ENCODE measurements around the gene GPR132.
"Not testable (repeated sequence)": the region's sequence is repeated elsewhere in the genome, so short reads cannot be mapped to it uniquely, and the experiment has no call there.

Gene GPR132

DNA sequence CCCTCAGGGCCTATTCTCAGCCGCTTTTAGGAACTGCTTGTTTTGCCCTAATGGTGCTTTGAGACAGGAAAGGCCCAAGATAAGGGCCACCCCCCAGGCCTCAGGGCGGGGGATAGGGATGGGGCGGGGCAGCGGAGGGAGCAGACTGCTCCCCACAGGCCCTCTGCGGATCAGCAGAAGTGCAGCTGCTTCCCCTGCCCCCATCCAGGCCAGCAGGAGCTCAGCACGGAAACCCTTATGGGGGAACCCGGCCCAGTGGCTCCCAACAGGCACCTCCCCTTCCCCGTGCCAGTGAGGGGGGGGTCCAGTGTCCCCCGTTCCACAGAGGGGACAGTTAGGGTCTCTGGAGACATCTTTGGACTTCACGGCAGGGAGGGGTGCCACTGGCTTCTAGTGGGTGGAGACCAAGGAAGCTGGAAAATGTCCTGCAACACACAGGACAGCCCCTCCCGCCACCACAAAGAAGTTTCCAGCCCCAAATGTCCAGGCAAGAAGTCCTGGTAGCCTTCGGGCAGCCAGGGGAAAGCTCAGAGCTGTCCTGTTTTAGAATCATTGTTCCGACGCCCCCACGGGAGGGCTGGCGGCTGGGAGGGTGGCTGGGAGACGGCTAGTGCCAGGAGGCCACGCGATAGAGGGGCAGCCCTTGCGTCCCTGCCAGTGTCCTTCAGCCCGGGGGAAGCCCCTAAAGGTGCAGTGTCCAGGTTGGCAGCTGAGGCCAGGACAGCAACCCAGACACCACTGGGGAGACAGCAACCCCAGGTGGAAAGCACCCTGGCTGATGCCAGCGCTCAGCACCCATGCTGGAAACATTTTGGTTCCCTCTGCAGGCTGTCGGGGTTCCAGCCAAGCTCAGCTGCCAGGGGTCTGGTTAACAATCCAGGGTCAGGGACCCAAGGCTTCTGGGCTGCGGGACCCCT lies 10.4 kb upstream of the GPR132 start:
- no peak for DNase-seq (ENCODE audit: low read depth in 2 of 2)

DNA sequence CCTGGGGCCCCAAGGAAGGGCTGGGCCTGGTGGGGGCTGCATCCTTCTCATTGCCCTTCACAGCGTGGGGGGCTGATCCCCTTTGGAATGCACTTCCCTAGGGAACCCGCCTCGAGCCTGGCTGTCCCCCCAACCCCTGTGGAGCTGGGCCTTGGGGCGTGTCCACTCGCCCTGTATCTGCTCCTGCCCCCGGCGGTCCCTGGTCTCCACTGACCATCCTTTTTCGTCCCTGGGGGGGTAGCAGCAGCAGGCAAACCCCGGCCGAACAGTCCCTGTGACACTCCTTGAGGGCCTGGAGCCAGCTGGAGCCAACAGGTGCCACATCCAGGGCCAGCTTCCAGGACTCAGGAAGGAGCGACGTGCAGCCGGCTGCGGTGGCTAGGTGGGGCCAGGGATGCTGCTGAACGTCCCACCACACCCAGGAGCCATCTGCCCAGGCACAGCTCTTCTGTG lies 9.4 kb upstream of the GPR132 start:
- no peak for DNase-seq (ENCODE audit: low read depth in 2 of 2)

GRCh38 chr14:105073720-105074600 lies 8.7 kb upstream of the GPR132 start:
- no peak for DNase-seq (ENCODE audit: low read depth in 2 of 2)

GRCh38 chr14:105072892-105073719 lies 7.9 kb upstream of the GPR132 start:
- DNase-seq (ENCODE audit: low read depth in 2 of 2), result no peak

- no peak for DNase-seq (ENCODE audit: low read depth in 2 of 2)
These were observed 7.2 kb upstream of the GPR132 start for GRCh38 chr14:105072381-105072861.

DNA sequence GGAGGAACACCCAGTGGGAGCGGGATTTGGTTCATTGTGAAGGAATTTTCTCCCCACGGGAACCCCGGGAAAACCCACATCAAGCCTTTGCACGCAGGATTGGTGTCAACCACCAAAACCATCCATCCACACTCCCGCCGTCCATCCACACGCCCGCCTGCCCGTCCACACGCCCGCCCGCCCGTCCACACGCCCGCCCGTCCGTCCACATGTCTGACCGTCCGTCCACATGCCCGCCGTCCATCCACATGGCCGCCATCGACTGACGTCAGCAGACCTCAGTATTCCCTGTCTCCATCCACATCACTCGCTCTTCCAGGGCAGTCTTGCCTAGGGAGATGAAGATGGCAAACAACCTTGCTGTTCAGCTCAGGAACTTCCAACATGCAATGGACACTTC lies 6.7 kb upstream of the GPR132 start:
- DNase-seq (ENCODE audit: low read depth in 2 of 2), result no peak

DNA sequence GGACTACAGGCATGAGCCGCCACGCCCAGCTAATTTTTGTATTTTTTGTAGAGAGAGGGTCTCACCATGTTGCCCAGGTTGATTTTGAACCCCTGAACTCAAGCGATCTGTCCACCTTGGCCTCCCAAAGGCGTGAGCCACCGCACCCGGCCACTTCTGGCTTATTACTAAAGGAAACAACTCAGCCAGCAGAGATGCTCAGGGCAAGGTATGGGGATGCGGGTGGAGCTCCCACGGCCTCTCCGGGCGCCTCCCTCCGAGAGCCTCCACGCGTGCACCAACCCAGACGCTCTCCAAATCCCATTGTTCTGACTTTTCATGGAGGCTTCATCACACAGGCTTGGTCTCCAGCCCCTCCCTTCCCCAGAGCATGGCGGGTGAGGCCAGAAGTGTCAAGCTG lies 6.1 kb upstream of the GPR132 start:
- DNase-seq (ENCODE audit: low read depth in 2 of 2), result no peak

DNA sequence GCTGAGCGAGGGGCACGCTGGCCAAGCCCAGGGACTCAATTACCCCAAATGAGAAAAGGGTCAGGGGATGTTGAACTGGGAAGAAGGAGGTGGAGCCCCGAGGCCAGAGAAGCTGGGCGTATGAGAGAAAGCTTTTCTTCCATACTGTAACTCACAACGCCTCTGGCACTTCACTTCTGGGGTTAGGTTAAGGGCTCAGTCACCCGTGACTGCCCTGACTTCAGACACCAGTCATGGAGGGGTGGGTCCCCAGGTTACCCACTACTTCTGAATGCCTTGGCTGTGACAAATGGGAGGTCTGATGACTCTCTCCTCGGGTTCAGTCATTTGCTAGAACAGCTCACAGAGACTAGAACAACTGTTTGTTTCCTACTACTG lies 5.5 kb upstream of the GPR132 start:
- DNase-seq (ENCODE audit: low read depth in 2 of 2), result no peak

DNA sequence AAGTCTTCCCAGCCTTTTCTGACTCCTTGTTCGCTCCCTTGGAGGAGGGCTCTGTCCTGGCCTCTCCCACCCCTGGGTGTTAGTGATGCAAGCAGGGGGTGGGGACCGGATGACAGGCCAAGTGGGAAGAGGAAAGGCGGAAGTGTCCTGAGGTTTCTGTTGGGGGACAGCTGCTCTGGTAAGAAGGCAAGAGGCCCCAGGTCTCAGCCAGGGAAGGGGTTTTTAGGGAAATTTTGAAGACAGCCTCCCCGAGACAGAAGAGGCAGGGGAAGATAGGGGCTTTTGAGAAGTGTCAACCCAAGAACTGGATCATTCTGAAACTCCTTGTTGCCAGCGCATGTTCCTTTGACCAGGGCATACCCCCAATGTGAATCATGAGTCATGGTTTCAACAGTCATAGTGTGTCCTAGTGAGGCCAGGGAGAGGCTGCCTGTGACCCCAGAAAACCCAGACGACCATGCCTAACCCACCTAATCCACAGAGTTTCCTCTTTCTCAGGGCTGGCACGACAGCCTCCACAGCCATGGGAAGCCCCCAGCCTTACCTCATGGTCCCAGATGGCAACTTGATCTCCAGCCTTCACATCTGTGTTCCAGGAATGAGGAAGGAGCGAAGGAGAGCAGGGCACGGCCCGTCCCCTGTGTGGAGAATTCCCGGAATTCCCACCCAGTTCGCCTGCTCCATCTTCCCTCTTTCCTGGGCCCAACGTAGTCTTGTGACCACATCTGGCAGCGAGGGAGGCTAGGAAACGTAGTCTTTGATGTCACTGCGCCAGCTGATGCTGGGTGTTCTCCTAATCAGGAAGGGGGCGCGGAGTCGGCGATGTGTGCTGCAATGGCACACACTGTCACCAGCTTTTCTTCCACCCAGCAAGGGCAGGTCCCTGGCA lies 4.9 kb upstream of the GPR132 start:
- DNase-seq (ENCODE audit: low read depth in 2 of 2), result no peak

DNA sequence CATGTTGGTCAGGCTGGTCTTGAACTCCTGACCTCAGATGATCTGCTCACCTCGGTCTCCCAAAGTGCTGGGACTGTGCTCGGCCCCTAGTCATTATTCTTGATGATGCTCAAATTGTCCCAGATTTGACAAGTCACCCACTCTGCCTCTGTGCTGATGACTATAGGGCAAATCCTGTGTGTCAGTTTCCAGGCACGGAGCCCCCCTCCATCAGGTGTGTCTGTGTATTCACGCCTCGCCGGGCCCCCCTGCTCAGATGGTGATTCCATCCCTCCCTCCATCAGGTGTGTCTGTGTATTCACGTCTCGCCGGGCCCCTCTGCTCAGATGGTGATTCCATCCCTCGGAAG lies 4.3 kb upstream of the GPR132 start:
- DNase-seq (ENCODE audit: low read depth in 2 of 2), result no peak

GRCh38 chr14:105068818-105069217 lies 3.6 kb upstream of the GPR132 start:
- DNase-seq (ENCODE audit: low read depth in 2 of 2), result no peak

- DNase-seq (ENCODE audit: low read depth in 2 of 2), result no peak
These were observed 2.7 kb upstream of the GPR132 start for GRCh38 chr14:105067969-105068301.

- no peak for DNase-seq (ENCODE audit: low read depth in 2 of 2)
These were observed 2.1 kb upstream of the GPR132 start for GRCh38 chr14:105067140-105067968.

DNA sequence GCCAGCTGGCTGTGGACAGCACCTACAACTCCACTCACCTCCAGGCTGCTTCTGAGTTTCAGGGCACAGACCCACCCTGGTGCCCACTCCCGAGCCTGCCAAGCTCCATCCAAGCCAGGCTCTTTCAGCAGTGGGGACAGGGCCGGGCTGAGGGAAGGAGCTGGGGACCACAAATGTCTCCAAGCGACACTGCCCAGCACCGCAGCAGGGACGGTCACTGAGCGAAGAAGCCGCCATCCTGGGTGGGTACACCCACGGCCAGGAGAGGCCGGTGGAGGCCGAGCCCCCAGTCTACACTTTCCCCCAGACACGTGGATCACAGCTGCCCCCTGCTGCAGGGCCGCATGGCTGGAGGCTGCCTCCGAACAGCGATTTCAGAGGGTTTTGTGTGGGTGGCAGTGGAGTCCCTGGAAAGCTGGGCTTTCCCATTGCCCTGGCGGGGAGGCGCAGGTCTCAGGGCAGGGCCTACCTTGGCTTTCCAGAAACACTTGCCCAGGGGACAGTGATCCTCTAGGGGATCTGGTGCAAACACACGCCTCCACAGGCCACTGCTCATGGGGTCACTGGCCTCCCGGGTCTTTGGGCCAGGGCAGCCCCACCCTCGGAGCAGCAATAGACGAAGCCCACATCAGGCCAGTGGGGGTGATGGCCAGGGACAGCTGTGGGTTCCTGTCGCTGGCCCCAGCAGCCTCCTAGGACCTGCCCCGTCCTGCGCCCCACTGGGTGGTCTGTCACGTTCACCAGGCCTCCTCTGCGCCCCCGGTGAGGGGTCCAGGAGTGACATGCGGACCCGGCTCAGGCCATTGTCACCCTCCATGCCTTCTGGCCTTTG lies 1.2 kb upstream of the GPR132 start:
- DNase-seq (ENCODE audit: low read depth in 2 of 2), result no peak

DNA sequence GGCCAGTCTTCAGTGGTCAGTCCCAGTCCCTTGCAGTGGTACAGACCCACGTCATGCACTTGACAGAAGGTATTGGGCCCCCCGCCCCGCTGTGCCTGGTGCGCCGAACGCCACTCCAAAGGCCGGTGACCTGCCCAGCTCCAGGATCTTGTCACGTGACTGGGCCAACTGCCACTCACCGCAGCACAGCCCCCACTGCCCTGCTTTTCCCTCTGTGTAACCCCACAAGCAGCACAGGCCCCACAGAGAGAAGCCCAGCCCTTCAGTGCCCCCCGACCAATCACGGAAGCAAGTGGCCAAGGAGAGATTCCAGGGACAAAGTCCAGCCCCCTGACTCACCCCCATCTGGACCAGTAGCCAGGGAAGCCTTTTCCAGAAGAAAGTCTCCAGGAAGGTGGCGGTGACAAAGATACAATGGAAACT lies 498 bp downstream of the GPR132 start:
- DNase-seq (ENCODE audit: low read depth in 2 of 2), result no peak

- DNase-seq (ENCODE audit: low read depth in 2 of 2), result no peak
These were observed 1.2 kb downstream of the GPR132 start for GRCh38 chr14:105064001-105064400.

GRCh38 chr14:105063506-105063905 lies 1.7 kb downstream of the GPR132 start:
- DNase-seq (ENCODE audit: low read depth in 2 of 2), result not testable (repeated sequence)

DNA sequence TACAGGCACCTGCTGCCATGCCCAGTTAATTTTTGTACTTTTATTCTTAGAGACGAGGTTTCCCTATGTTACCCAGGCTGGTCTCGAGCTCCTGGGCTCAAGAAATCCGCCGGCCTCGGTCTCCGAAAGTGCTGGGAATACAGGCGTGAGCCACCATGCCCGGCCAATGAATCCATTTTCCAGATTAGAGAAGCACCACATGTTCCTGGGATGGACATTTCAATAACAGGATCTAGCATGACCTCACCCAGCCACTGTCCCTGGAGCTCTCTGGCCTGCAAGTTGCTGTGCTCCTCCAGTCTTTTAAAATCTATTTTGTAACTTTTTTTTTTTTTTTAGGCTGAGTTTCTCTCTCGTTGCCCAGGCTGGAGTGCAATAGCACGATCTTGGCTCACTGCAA lies 2.2 kb downstream of the GPR132 start:
- DNase-seq (ENCODE audit: low read depth in 2 of 2), result no peak

- no peak for DNase-seq (ENCODE audit: low read depth in 2 of 2)
These were observed 3.2 kb downstream of the GPR132 start for GRCh38 chr14:105062048-105062433.

Measured in stimulated activated CD4-positive, alpha-beta T cell treated with anti-CD3 and anti-CD28 coated beads, Interleukin-1b, Interleukin-23, amount 100 ng/mL, for 1 hour (primary cell).